Measurements from ENCODE around the gene KAT5.

The KAT5 gene

GRCh38 chr11:65713212-65713969 is 1.3 kb downstream of the KAT5 start:
- H3K9me3 Mint-ChIP-seq: no peaks in the 10 kb centered on the region
- TF ChIP-seq, protein P1, sequence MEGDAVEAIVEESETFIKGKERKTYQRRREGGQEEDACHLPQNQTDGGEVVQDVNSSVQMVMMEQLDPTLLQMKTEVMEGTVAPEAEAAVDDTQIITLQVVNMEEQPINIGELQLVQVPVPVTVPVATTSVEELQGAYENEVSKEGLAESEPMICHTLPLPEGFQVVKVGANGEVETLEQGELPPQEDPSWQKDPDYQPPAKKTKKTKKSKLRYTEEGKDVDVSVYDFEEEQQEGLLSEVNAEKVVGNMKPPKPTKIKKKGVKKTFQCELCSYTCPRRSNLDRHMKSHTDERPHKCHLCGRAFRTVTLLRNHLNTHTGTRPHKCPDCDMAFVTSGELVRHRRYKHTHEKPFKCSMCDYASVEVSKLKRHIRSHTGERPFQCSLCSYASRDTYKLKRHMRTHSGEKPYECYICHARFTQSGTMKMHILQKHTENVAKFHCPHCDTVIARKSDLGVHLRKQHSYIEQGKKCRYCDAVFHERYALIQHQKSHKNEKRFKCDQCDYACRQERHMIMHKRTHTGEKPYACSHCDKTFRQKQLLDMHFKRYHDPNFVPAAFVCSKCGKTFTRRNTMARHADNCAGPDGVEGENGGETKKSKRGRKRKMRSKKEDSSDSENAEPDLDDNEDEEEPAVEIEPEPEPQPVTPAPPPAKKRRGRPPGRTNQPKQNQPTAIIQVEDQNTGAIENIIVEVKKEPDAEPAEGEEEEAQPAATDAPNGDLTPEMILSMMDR (IDR thresholded peaks at IDR 0.05; ENCODE audit: unreplicated experiment in 3 of 3): no peak
- peak overlapping the region in 2 of 3 experiments; percentile 41 to 55 for H3K27ac Mint-ChIP-seq
- H3K4me1 Mint-ChIP-seq: peaks cover 14% of the 10 kb centered on the region
- H3K36me3 Mint-ChIP-seq (ENCODE audit: low read depth): peaks cover 44% of the 10 kb centered on the region
- no peaks in the 10 kb centered on the region for H3K27me3 Mint-ChIP-seq (ENCODE audit: low read depth)
- peak overlapping the region; percentile 95 to 99 (median 97) for H3K4me3 Mint-ChIP-seq

DNA sequence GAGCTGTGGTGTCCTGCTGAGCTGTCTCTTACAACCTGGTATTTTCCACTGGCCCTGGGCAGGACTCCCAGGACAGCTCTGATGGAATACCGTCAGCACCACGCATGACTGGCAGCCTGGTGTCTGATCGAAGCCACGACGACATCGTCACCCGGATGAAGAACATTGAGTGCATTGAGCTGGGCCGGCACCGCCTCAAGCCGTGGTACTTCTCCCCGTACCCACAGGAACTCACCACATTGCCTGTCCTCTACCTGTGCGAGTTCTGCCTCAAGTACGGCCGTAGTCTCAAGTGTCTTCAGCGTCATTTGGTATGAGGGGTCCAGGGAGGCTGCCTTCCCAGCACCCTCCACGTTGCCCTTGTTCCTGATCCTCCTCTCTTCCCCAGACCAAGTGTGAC is 2.4 kb downstream of the KAT5 start:
- Mint-ChIP-seq H3K36me3 (ENCODE audit: low read depth) (peaks cover 50% of the 10 kb centered on the region), H3K4me1 (peaks cover 25% of the 10 kb centered on the region), H3K4me3 (peak overlapping the region; percentile 70 to 95 (median 77)), H3K9me3 (no peaks in the 10 kb centered on the region), H3K27me3 (ENCODE audit: low read depth) (no peaks in the 10 kb centered on the region), H3K27ac (peak overlapping the region in 1 of 3 experiments; percentile 34)
- TF ChIP-seq, protein P1 (IDR thresholded peaks at IDR 0.05; ENCODE audit: unreplicated experiment in 3 of 3): no peak

DNA sequence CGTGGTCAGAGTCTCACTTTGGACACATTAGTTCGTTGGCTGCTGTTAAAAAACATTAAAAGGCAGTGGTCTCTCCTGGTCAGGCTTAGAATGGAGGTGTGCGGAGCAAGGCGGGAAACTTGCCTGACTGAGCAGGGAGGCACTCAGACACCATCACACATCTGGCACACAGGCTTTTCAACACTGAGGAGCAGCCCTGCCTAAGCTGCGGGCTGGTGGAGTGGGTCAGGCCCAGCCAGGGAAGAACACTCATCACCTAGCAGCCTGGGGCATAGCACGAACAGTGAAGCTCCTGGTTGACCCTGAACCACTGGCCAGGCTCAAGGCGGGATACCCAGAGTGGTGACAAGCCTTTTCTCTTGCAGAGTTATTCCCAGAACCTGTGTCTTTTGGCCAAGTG is 4.2 kb downstream of the KAT5 start:
- no peaks in the 10 kb centered on the region for H3K27me3 Mint-ChIP-seq (ENCODE audit: low read depth)
- TF ChIP-seq, protein P1 (IDR thresholded peaks at IDR 0.05; ENCODE audit: unreplicated experiment in 3 of 3): no peak
- peaks cover 50% of the 10 kb centered on the region for H3K36me3 Mint-ChIP-seq (ENCODE audit: low read depth)
- peaks cover 39% of the 10 kb centered on the region for H3K4me1 Mint-ChIP-seq
- H3K9me3 Mint-ChIP-seq: no peaks in the 10 kb centered on the region
- H3K27ac Mint-ChIP-seq: no peak overlapping the region
- H3K4me3 Mint-ChIP-seq: peak overlapping the region; percentile 64 to 72 (median 68)

- peak overlapping the region; percentile 64 to 94 (median 70) for H3K4me3 Mint-ChIP-seq
- H3K27me3 Mint-ChIP-seq (ENCODE audit: low read depth): no peaks in the 10 kb centered on the region
- H3K4me1 Mint-ChIP-seq: peaks cover 35% of the 10 kb centered on the region
- TF ChIP-seq, protein P1 (IDR thresholded peaks at IDR 0.05; ENCODE audit: unreplicated experiment in 3 of 3): no peak
- H3K9me3 Mint-ChIP-seq: no peaks in the 10 kb centered on the region
- no peak overlapping the region for H3K27ac Mint-ChIP-seq
- H3K36me3 Mint-ChIP-seq (ENCODE audit: low read depth): peaks cover 50% of the 10 kb centered on the region
These were observed 4.8 kb downstream of the KAT5 start for GRCh38 chr11:65716774-65717405.

DNA sequence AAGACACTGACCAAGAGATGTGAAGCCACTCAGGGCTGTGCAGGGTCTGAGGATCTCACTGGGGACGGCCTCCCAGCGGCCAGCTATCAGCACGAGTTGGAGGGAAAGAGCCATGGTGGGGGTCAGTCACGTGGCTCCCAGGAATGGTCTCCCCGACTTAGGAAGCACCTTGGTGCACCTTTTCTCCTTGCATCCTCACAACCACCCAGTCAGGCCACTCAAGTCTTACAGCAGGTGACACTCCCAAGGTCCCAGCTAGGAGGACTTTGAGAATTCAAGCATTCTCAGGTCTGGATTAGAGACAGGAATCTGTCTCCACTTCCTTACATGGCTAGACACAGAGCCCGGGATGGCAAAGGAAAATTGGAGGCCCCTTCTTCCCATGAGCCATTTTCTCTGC is 5.9 kb downstream of the KAT5 start:
- Mint-ChIP-seq H3K4me3 (peak overlapping the region; percentile 38 to 94 (median 70)), H3K36me3 (ENCODE audit: low read depth) (peaks cover 45% of the 10 kb centered on the region), H3K4me1 (peaks cover 29% of the 10 kb centered on the region), H3K27me3 (ENCODE audit: low read depth) (no peaks in the 10 kb centered on the region), H3K9me3 (no peaks in the 10 kb centered on the region), H3K27ac (no peak overlapping the region)
- TF ChIP-seq, protein P1 (IDR thresholded peaks at IDR 0.05; ENCODE audit: unreplicated experiment in 3 of 3): no peak

Data from nephron (organoid).